Prostate gland (tissue), 2 donors: ENCODE data around the gene GRIA4.

Experiments used
- CTCF ChIP-seq, 4 experiments: fragments of 200-600 bp in 2 of 4; fragments of 450-650 bp in 2 of 4; sonication (generic) in 2 of 4; IDR thresholded peaks; 1 replicate in 3 of 4; 2 replicates in 1 of 4; pipeline ENCODE4 v1.5.1; 2016 to 2019; ENCODE audit warnings: antibody characterized with exemption in 4 of 4, mild to moderate bottlenecking in 2 of 4, moderate library complexity in 2 of 4
- POLR2A ChIP-seq: fragments of 450-650 bp; IDR thresholded peaks from one replicate; pipeline ENCODE4 v1.6.1; 2016; ENCODE audit warnings: antibody characterized with exemption, mild to moderate bottlenecking

GRCh38 chr11:105868762-105869285, 259.0 kb downstream of the GRIA4 start:
- TF ChIP-seq CTCF (IDR thresholded peaks at IDR 0.05): no peak
- TF ChIP-seq POLR2A: no peak
